ENCODE data around the gene TMEM185B.

GRCh38 chr2:120269816-120270215 is 46.6 kb upstream of the TMEM185B start:
- TF ChIP-seq EP300 (IDR thresholded peaks at IDR 0.05) (no peak), POLR2A (IDR thresholded peaks at IDR 0.05) (no peak)

All from upper lobe of left lung (tissue), 4 donors.